Coronary artery (tissue), 2 donors: ENCODE results near the gene SUPT7L.

Source experiments
- DNase-seq: peaks from one replicate; pipeline ENCODE4 v3.0.0-alpha.2; 2017; ENCODE audit warnings: low spot score
- H3K27ac ChIP-seq, 2 donors: fragments of 200-600 bp; sonication (generic); one replicate each; pipeline ENCODE4 v1.5.1; 2016 to 2019
- H3K4me3 ChIP-seq: fragments of 200-600 bp; sonication (generic); 2 replicates; pipeline ENCODE4 v1.5.1; 2016; ENCODE audit warnings: mild to moderate bottlenecking, moderate library complexity
- TF ChIP-seq, protein P1 (sequence below): fragments of 200-600 bp; sonication (generic); IDR thresholded peaks from one replicate; pipeline ENCODE4 v1.5.1; 2019; ENCODE audit warnings: antibody characterized with exemption

The SUPT7L gene

DNA sequence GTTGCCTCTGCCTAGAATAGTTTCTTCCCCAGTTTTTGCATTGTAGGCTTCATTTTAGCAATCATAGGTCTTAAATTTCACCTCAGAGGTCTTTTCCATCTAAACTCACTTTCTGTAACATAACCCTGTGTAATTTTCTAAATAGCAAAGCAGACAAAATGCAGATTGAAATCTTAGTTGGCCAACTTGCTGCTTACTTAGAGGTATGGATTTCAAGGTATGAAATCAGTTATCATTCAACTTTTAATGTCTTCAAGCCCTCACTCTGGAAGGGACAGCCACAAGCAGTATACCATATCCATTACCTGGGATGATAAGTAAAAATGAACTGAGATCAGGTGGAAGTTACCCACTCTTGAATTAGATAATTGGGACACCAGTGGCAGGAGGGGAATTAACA, 38.5 kb downstream of the SUPT7L start:
- TF ChIP-seq, protein P1, sequence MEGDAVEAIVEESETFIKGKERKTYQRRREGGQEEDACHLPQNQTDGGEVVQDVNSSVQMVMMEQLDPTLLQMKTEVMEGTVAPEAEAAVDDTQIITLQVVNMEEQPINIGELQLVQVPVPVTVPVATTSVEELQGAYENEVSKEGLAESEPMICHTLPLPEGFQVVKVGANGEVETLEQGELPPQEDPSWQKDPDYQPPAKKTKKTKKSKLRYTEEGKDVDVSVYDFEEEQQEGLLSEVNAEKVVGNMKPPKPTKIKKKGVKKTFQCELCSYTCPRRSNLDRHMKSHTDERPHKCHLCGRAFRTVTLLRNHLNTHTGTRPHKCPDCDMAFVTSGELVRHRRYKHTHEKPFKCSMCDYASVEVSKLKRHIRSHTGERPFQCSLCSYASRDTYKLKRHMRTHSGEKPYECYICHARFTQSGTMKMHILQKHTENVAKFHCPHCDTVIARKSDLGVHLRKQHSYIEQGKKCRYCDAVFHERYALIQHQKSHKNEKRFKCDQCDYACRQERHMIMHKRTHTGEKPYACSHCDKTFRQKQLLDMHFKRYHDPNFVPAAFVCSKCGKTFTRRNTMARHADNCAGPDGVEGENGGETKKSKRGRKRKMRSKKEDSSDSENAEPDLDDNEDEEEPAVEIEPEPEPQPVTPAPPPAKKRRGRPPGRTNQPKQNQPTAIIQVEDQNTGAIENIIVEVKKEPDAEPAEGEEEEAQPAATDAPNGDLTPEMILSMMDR: no peak
- Histone ChIP-seq H3K27ac (no peak overlapping the region), H3K4me3 (no peak overlapping the region)
- DNase-seq: no peak

DNA sequence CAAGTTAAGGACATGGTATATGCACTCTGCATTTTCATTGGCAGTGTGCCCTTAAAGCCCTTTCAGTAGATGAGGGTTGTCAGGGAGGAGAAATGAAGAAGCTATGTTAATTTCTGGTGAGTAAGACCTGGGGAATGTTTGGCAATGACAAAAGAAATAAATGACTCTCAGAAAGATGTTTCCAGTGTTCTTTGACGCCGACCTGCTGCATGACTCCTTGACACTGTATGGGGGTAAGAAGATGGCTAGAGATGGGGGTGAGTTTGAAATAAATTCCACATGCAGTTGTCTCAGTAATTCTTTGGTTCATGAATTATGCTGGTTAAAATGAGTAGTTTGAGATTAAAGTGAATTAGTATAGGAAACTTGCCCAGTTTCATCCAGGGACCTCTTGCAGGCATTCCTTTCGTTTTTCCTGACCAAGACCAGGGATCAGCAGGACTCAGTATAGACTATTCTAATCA, 40.5 kb downstream of the SUPT7L start:
- DNase-seq: no peak
- H3K4me3 ChIP-seq: no peak overlapping the region
- TF ChIP-seq, protein P1: no peak
- no peak overlapping the region for H3K27ac ChIP-seq

DNA sequence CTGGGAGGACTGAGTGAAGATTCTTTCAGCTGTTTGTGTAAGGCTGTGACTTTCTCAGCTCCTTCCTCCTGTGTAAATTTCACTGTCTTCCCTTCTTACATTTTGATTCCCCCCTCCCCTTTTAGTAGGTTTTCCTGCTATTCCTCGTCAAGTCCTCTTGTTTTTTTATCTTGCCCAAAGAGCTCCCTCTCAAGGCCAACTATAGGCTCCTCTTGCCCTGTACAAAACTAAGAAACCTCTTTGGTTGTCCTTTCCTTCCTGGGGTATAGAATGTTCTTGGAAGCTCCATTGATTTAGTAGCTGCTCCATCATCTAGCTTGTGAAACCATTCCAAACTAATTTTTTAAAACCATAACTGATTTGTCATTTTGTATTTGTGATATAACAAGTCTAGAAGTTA, 41.9 kb downstream of the SUPT7L start:
- Histone ChIP-seq H3K27ac (no peak overlapping the region), H3K4me3 (no peak overlapping the region)
- TF ChIP-seq, protein P1: no peak
- no peak for DNase-seq

DNA sequence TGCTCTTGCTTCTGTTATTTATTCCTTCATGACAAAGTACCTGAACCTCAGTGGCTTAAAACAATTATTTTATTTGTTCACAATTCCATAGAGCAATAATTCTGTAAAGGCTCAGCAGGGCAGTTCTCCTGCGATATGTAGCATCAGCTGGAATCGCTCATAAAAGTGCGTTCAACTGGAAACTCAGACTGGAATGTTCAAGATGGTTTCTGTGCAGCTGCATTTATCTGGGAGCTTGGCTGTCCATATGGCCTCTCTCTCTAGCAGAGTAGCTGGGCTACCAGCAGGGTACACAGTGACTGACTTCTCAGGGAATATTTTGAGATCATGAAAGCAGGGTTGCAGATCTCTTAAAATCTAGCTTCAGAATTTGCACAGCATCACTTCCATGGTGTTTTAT, 48.1 kb downstream of the SUPT7L start:
- no peak for DNase-seq
- TF ChIP-seq, protein P1: no peak
- no peak overlapping the region for H3K4me3 ChIP-seq
- H3K27ac ChIP-seq: no peak overlapping the region

DNA sequence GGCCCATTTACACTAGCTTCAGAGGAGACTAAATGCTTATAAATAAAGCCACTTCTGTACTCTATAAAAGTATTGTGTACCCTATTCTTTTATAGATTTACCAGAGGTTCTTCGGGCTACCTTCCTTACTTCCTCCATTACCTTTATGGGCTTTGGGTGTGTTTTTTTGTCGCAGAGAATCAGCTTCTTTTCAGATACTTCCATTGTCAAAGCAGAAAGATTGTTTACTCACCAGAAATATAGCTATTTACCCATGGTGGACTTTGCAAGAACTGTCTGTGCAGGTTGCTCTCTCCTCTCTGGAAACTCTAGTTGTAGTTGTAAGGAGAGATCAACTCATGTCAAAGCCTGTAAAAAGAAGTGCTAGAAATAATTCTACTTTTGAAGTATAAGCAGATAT, 49.4 kb downstream of the SUPT7L start:
- TF ChIP-seq, protein P1: no peak
- DNase-seq: no peak
- H3K4me3 ChIP-seq: no peak overlapping the region
- H3K27ac ChIP-seq: no peak overlapping the region

DNA sequence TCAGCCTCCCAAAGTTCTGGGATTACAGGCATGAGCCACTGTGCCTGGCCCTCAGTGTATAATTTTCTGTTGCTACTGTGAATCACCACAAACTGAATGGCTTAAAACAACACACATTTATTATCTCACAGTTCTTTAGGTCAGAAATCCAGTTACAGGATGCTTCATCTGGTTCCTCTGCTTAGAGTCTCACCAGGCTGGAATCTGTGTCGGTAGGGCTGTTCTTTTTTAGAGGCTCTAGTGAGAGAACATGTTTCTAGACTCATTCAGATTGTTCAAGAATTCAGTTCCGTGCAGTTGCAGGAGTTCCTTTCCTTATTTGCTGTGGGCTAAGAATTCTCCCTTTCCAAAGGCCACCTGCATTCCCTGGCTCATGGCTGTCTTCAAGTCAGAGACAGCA, 56.8 kb downstream of the SUPT7L start:
- no peak for DNase-seq
- no peak overlapping the region for H3K4me3 ChIP-seq
- H3K27ac ChIP-seq: no peak overlapping the region
- TF ChIP-seq, protein P1: no peak
